Urothelium cell line (cell line): ENCODE measurements around the gene PYCR2.

Experiments used
- DNase-seq: peaks from one replicate; pipeline ENCODE4 v3.0.0; 2011; ENCODE audit warnings: low spot score, mixed read lengths
- FAIRE-seq: peaks from 2 replicates; lab custom pipeline; 2011; peaks lifted over from hg19 to GRCh38; lab: Jason Lieb, UNC

The PYCR2 gene

GRCh38 chr1:225921734-225922709 is 2.0 kb downstream of the PYCR2 start:
- FAIRE-seq: no peak
- no peak for DNase-seq

GRCh38 chr1:225919906-225920305 is 4.1 kb downstream of the PYCR2 start:
- DNase-seq (no peak), FAIRE-seq (no peak)

GRCh38 chr1:225918280-225918679 is 5.8 kb downstream of the PYCR2 start:
- FAIRE-seq (no peak), DNase-seq (no peak)

- FAIRE-seq: no peak
- DNase-seq: no peak
Observed at GRCh38 chr1:225917536-225917935, 6.5 kb downstream of the PYCR2 start.

- DNase-seq (no peak), FAIRE-seq (no peak)
Observed at GRCh38 chr1:225917101-225917500, 6.9 kb downstream of the PYCR2 start.

GRCh38 chr1:225915538-225915991 is 8.5 kb downstream of the PYCR2 start:
- no peak for FAIRE-seq
- DNase-seq: no peak

- DNase-seq (no peak), FAIRE-seq (no peak)
Observed at GRCh38 chr1:225914947-225915346, 9.1 kb downstream of the PYCR2 start.

GRCh38 chr1:225914391-225914790 is 9.7 kb downstream of the PYCR2 start:
- DNase-seq: no peak
- FAIRE-seq: no peak

GRCh38 chr1:225911191-225912130 is 12.6 kb downstream of the PYCR2 start:
- DNase-seq (peak; percentile 77), FAIRE-seq (no peak)

GRCh38 chr1:225909477-225909876 is 14.6 kb downstream of the PYCR2 start:
- FAIRE-seq (no peak), DNase-seq (no peak)

- no peak for FAIRE-seq
- no peak for DNase-seq
Observed at GRCh38 chr1:225908773-225909172, 15.3 kb downstream of the PYCR2 start.

- DNase-seq (no peak), FAIRE-seq (no peak)
Observed at GRCh38 chr1:225908013-225908640, 15.9 kb downstream of the PYCR2 start.

GRCh38 chr1:225907341-225907740 is 16.7 kb downstream of the PYCR2 start:
- DNase-seq: no peak
- FAIRE-seq: no peak

GRCh38 chr1:225906467-225906866 is 17.6 kb downstream of the PYCR2 start:
- DNase-seq: no peak
- FAIRE-seq: no peak

- FAIRE-seq (no peak), DNase-seq (no peak)
Observed at GRCh38 chr1:225903623-225904022, 20.4 kb downstream of the PYCR2 start.

GRCh38 chr1:225899044-225899925 is 24.8 kb downstream of the PYCR2 start:
- FAIRE-seq (no peak), DNase-seq (no peak)

GRCh38 chr1:225897595-225898514 is 26.2 kb downstream of the PYCR2 start:
- FAIRE-seq: no peak
- DNase-seq: no peak

GRCh38 chr1:225896937-225897549 is 27.0 kb downstream of the PYCR2 start:
- no peak for FAIRE-seq
- DNase-seq: peak; percentile 75
